PC-9 (cell line): ENCODE measurements around the gene SPAG7.

Experiments used
- CTCF ChIP-seq: fragments of 200-600 bp; sonication (generic); conservative IDR thresholded peaks from 2 replicates; pipeline ENCODE4 v1.6.1; 2017; ENCODE audit warnings: mixed run types, antibody characterized with exemption, mild to moderate bottlenecking, moderate library complexity
- EZH2 ChIP-seq: fragments of 200-600 bp; sonication (generic); IDR thresholded peaks from 2 replicates; pipeline ENCODE4 v1.8.0; 2017; ENCODE audit warnings: antibody characterized with exemption, low read depth

- TF ChIP-seq CTCF (no peak), EZH2 (no peak)
Measured at GRCh38 chr17:4944163-4944553, 23.5 kb downstream of the SPAG7 start.
